ENCODE measurements around the gene TP63. TPM values are rescaled to one million over a fixed set of nuclear protein-coding genes. Genes with fewer than 3 reads are reported as not detected.

Gene TP63
- total and polyA plus RNA-seq, 7 donors, result under 0.01 to 0.28 (median 0.15) TPM; not detected in 3

GRCh38 chr3:189726277-189726676, 95.1 kb downstream of the TP63 start:
- TF ChIP-seq CTCF (IDR thresholded peaks at IDR 0.05) (no peak), EP300 (IDR thresholded peaks at IDR 0.05) (no peak), POLR2A (IDR thresholded peaks at IDR 0.05) (no peak), POLR2AphosphoS5 (IDR thresholded peaks at IDR 0.05) (no peak)
- Histone ChIP-seq H3K36me3 (no peaks in the 10 kb centered on the region), H3K4me1 (no peaks in the 10 kb centered on the region), H3K27ac (no peak overlapping the region), H3K4me3 (no peak overlapping the region), H3K9me3 (no peaks in the 10 kb centered on the region), H3K27me3 (no peaks in the 10 kb centered on the region)
- 90 to 92% methylated on average over 2 of the region's 2 CpGs for WGBS, 2 donors
- DNase-seq, result no peak
- intact Hi-C loops (cut with DNase I), result loop anchor here (5.0 kb wide), 1 partner anchor 401 kb away; no protein-coding TSS in a partner anchor

- no peak for TF ChIP-seq EP300 (IDR thresholded peaks at IDR 0.05)
- no peak for TF ChIP-seq POLR2A (IDR thresholded peaks at IDR 0.05)
- TF ChIP-seq CTCF (IDR thresholded peaks at IDR 0.05), result no peak
- no peak for TF ChIP-seq POLR2AphosphoS5 (IDR thresholded peaks at IDR 0.05)
- H3K9me3 ChIP-seq, result no peaks in the 10 kb centered on the region
- WGBS, 2 donors, result 96 to 100% methylated on average over 1 of the region's 1 CpG
- no peak overlapping the region for H3K4me3 ChIP-seq
- intact Hi-C loops (cut with DNase I), result loop anchor here (5.0 kb wide), 1 partner anchor 400 kb away; no protein-coding TSS in a partner anchor
- no peaks in the 10 kb centered on the region for H3K27me3 ChIP-seq
- no peaks in the 10 kb centered on the region for H3K36me3 ChIP-seq
- H3K4me1 ChIP-seq, result no peaks in the 10 kb centered on the region
- DNase-seq, result no peak
- no peak overlapping the region for H3K27ac ChIP-seq
These were observed 96.0 kb downstream of the TP63 start for GRCh38 chr3:189727158-189727557.

- intact Hi-C loops (cut with DNase I), result loop anchor here (5.0 kb wide), 1 partner anchor 399 kb away; no protein-coding TSS in a partner anchor
- no peak for TF ChIP-seq CTCF (IDR thresholded peaks at IDR 0.05)
- no peak for TF ChIP-seq EP300 (IDR thresholded peaks at IDR 0.05)
- no peaks in the 10 kb centered on the region for H3K36me3 ChIP-seq
These were observed 96.7 kb downstream of the TP63 start for GRCh38 chr3:189727898-189728297.

GRCh38 chr3:189728915-189729314, 97.7 kb downstream of the TP63 start:
- Histone ChIP-seq H3K36me3 (no peaks in the 10 kb centered on the region), H3K4me3 (no peak overlapping the region), H3K9me3 (no peaks in the 10 kb centered on the region), H3K4me1 (no peaks in the 10 kb centered on the region), H3K27ac (no peak overlapping the region), H3K27me3 (no peaks in the 10 kb centered on the region)
- DNase-seq, result no peak
- 84 to 89% methylated on average over 1 of the region's 1 CpG for WGBS, 2 donors
- intact Hi-C loops (cut with DNase I), result loop anchor here (5.0 kb wide), 1 partner anchor 398 kb away; no protein-coding TSS in a partner anchor
- TF ChIP-seq POLR2A (IDR thresholded peaks at IDR 0.05), result no peak
- no peak for TF ChIP-seq POLR2AphosphoS5 (IDR thresholded peaks at IDR 0.05)
- TF ChIP-seq EP300 (IDR thresholded peaks at IDR 0.05), result no peak
- no peak for TF ChIP-seq CTCF (IDR thresholded peaks at IDR 0.05)

More at GRCh38 chr3:189727898-189728297, 96.7 kb downstream of the TP63 start:
- WGBS, 2 donors, result 74 to 82% methylated on average over 4 of the region's 4 CpGs
- H3K27ac ChIP-seq, result no peak overlapping the region
- H3K27me3 ChIP-seq, result no peaks in the 10 kb centered on the region
- no peaks in the 10 kb centered on the region for H3K4me1 ChIP-seq
- DNase-seq, result no peak
- no peaks in the 10 kb centered on the region for H3K9me3 ChIP-seq
- H3K4me3 ChIP-seq, result no peak overlapping the region

- no peak overlapping the region for H3K27ac ChIP-seq
- H3K4me1 ChIP-seq, result no peaks in the 10 kb centered on the region
- H3K27me3 ChIP-seq, result no peaks in the 10 kb centered on the region
- DNase-seq, result no peak
- intact Hi-C loops (cut with DNase I), result no loop called here
- no peak overlapping the region for H3K4me3 ChIP-seq
- TF ChIP-seq POLR2AphosphoS5 (IDR thresholded peaks at IDR 0.05) (no peak), CTCF (IDR thresholded peaks at IDR 0.05) (no peak), EP300 (IDR thresholded peaks at IDR 0.05) (no peak), POLR2A (IDR thresholded peaks at IDR 0.05) (no peak)
- 70 to 94% methylated on average over 6 of the region's 6 CpGs for WGBS, 2 donors
- H3K9me3 ChIP-seq, result no peaks in the 10 kb centered on the region
- H3K36me3 ChIP-seq, result no peaks in the 10 kb centered on the region
These were observed 102.9 kb downstream of the TP63 start for GRCh38 chr3:189734061-189734460.

Data from sigmoid colon (tissue), 7 donors.